Forelimb muscle (tissue), 1 donor: ENCODE results near the gene SPC24. TPM values are rescaled to one million over a fixed set of nuclear protein-coding genes. Genes with fewer than 3 reads are reported as not detected.

Experiments used
- polyA plus RNA-seq: library from polyadenylated mRNA; unstranded; fragments of 120-200 nt; gene quantifications from one replicate; pipeline ENCODE4 v1.2.1, GENCODE V29; 2013; ENCODE audit not compliant: insufficient read length

Gene SPC24
- polyA plus RNA-seq, 1 donor: 9.2 TPM

Other genes starting within 250 kb of the SPC24 start
- gene YIPF2, start 227.1 kb downstream of the SPC24 start, polyA plus RNA-seq: 25.4 TPM
- gene TIMM29, start 227.0 kb downstream of the SPC24 start, polyA plus RNA-seq: 18.1 TPM
- gene SMARCA4, start 194.8 kb downstream of the SPC24 start, polyA plus RNA-seq: 91.4 TPM
- gene LDLR, start 66.3 kb downstream of the SPC24 start, polyA plus RNA-seq: 17.7 TPM
- gene KANK2, start 41.8 kb upstream of the SPC24 start, polyA plus RNA-seq: 103 TPM
- gene ANGPTL8, start 83.8 kb upstream of the SPC24 start, polyA plus RNA-seq: 0.87 TPM
- gene DOCK6, start 106.7 kb upstream of the SPC24 start, polyA plus RNA-seq: 34.5 TPM
- not detected for gene TSPAN16, start 140.4 kb upstream of the SPC24 start, polyA plus RNA-seq
- gene RAB3D, start 183.9 kb upstream of the SPC24 start, polyA plus RNA-seq: 5.2 TPM
- gene TMEM205, start 190.5 kb upstream of the SPC24 start, polyA plus RNA-seq: 44.9 TPM
- 7.6 TPM for gene CCDC159, start 190.7 kb upstream of the SPC24 start, polyA plus RNA-seq
- gene PLPPR2, start 199.7 kb upstream of the SPC24 start, polyA plus RNA-seq: 11.3 TPM
- 1.3 TPM for gene SWSAP1, start 218.9 kb upstream of the SPC24 start, polyA plus RNA-seq
- gene EPOR, start 228.5 kb upstream of the SPC24 start, polyA plus RNA-seq: 2.9 TPM